T-helper 9 cell (primary cell): Measurements from ENCODE around the gene CCDC137.
"Not testable (repeated sequence)": the region's sequence is repeated elsewhere in the genome, so short reads cannot be mapped to it uniquely, and the experiment has no call there.

Source experiments
- DNase-seq: peaks from one replicate; pipeline ENCODE4 v3.0.0-alpha.2; 2020
- total RNA-seq, 2 donors: gene quantifications; one replicate each; lab custom pipeline; 2026; lab: John Stamatoyannopoulos, UW

Gene CCDC137, protein sequence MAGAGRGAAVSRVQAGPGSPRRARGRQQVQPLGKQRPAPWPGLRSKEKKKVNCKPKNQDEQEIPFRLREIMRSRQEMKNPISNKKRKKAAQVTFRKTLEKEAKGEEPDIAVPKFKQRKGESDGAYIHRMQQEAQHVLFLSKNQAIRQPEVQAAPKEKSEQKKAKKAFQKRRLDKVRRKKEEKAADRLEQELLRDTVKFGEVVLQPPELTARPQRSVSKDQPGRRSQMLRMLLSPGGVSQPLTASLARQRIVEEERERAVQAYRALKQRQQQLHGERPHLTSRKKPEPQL
- 23.2 to 39.8 reads per million in 2 donors for total RNA-seq

DNA sequence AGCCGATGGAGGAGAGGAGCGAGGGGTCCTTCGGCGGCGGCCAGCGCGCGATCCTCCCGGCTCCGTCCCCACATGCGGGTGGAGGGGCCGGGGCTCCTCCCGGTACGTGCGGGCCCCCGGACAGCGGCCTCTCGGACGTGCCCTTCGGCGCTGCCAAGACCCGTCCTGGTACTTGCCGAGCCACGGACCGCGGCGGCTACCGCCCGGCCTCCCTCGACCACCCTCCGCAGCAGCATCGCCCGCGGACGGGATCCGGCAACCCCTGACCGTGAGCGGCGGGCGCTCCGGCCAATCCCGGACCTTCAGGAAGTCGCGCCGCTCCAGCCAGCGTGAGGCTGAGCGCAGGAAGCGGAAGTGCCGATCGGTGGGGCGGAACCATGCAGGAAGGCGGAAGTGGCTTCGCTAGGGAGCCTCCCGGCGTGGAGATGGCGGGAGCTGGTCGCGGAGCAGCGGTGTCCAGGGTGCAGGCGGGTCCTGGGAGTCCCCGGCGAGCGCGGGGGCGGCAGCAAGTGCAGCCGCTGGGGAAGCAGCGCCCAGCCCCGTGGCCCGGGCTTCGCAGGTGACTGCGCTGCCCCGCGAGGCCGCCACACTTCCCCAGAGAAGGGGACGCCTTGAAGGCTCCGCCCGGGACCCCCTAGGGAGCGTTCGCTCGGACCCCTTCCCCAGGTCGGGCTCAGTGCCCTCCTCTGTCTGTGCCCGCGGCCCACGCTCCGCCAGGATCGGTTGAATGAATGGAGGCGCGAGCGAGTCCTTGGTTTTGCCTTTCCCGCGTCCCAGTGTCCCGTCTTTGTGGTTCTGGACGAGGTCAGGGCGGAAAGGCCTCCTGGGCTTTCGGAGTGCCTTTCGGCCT is at the start of gene CCDC137, which contains the start of gene OXLD1:
Gene CCDC137, plus strand, starts transcription at position 396 of the 850 bp plus-strand sequence. Its CDS starts 30 bp downstream, at position 426.
Gene OXLD1, minus strand, starts transcription at position 264 of the 850 bp plus-strand sequence. Its CDS starts 28 bp downstream, at position 236.
- DNase-seq = peak; percentile 89

DNA sequence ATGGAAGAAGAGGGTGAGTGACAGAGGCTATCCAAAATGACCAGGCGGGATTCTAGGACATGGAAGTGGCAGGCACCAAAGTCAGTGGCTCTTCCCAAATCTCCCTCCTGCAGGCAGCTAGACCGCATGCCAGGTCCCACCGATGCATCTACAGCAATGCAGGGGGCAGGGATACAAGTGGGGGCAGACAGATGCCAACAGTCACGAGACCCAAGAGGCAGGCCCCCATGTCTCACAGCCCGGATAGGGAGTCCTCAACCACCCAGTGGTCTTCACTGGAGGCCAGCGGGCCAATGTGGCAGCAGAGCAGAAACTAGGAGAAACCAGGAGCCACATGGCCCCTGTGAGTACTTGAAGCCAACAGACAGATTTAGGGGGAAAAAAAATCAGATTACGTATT is 49.7 kb upstream of the CCDC137 start:
- no peak for DNase-seq

DNA sequence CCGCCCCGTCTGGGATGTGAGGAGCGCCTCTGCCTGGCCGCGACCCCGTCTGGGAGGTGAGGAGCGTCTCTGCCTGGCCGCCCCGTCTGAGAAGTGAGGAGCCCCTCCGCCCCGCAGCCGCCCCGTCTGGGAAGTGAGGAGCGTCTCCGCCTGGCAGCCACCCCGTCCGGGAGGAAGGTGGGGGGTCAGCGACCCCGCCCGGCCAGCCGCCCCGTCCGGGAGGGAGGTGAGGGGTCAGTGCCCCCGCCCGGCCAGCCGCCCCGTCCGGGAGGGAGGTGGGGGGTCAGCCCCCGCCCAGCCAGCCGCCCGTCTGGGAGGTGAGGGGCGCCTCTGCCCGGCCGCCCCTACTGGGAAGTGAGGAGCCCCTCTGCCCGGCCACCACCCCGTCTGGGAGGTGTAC is 48.2 kb upstream of the CCDC137 start:
- DNase-seq = not testable (repeated sequence)

DNA sequence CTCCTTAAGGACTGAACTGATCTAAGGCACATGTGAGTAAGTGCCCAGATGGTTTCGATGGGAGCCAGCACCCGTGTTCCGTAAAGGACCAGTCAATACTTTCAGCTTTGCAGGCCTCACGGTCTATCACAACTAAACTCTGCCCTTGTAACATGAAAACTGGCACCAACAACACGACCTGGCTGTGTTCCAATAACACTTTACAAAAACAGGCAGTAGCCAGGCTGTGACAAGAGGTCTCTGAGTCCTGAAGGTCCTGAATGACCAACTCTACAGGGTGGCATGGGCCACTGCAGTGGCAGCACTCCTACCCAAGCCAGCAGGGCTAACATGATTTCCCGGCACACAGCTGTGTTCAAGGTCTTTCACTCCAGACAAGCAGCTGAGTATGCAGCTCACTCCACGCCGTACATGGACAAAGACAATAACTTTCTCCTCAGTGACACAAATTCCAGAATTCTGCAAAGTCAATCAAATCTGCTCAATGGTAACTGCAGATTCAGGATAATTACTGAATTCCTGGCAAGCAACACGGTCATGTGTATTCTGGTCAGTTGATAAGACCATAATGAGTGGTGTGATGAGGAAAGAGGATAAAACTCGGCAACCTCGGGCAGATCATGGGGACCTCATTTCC is 44.9 kb upstream of the CCDC137 start:
- DNase-seq = no peak

DNA sequence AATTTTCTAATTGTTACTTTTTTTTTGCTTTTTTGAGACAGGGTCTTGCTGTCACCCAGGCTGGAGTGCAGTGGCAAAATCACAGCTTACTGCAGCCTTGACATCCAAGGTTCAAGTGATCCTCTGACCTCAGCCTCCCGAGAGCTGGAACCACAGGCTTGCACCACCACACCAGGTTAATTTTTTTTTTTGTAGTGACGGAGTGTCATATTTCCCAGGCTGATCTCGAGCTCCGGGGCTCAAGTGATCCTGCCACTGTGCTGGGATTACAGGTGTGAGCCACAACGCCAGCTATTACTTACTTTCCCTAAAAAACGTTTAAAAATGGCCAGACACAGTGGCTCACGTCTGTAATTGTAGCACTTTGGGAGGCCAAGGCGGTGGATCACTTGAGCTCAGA is 36.3 kb upstream of the CCDC137 start:
- no peak for DNase-seq

DNA sequence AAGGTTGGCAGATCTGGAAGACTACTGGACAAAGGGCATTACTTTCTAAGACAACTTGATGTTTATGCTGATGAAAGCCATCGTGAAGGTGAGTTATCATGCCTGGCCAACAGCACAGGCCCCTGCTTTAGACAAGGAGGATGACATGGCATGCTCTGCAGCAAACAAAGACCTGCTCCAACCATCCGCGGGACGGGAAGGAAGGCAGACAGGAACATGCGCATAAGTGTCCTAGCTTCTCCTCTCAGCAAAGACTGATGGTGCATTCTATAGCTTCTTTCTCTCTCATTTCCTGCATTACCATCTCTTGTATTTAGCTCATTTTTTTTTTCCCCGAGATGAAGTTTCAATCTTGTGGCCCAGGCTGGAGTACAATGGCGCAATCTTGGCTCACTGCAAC is 35.1 kb upstream of the CCDC137 start:
- no peak for DNase-seq

DNA sequence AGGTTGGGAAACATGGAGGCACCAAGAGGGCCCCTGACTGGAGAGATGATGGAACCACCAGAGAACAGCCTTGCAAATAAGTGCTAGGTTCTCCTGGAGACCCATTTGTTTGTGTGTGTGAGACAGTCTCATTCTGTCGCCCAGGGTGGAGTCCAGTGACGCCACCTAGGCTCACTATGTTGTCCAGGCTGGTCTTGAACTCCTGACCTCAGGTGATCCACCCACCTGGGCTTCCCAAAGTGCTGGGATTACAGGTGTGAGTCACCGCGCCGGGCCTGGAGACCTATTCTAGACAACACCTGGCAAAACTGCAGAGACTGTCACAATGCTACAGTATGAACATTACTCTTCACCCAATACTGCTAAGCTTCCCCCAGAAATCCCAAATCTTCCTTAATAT is 31.1 kb upstream of the CCDC137 start:
- DNase-seq = no peak

DNA sequence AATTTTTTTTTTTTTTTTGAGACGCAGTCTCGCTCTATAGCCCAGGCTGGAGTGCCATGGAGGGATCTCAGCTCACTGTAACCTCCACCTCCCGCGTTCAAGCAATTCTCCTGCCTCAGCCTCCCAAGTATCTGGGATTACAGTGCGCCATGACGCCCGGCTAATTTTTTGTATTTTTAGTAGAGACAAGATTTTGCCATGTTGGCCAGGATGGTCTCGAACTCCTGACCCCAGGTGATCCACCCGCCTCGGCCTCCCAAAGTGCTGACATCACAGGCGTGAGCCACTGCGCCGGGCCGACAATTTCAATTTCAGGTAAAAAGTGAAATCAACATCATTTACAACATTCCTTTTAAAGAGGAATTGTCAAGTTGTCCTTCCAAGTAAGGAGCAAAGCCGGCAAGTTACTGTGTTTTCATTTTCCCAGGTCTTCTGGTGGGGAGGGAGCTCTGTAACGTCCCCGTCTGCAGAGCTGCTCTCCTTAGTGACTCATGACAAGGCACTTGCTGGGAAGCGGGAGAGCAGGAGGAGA is 30.5 kb upstream of the CCDC137 start:
- no peak for DNase-seq

DNA sequence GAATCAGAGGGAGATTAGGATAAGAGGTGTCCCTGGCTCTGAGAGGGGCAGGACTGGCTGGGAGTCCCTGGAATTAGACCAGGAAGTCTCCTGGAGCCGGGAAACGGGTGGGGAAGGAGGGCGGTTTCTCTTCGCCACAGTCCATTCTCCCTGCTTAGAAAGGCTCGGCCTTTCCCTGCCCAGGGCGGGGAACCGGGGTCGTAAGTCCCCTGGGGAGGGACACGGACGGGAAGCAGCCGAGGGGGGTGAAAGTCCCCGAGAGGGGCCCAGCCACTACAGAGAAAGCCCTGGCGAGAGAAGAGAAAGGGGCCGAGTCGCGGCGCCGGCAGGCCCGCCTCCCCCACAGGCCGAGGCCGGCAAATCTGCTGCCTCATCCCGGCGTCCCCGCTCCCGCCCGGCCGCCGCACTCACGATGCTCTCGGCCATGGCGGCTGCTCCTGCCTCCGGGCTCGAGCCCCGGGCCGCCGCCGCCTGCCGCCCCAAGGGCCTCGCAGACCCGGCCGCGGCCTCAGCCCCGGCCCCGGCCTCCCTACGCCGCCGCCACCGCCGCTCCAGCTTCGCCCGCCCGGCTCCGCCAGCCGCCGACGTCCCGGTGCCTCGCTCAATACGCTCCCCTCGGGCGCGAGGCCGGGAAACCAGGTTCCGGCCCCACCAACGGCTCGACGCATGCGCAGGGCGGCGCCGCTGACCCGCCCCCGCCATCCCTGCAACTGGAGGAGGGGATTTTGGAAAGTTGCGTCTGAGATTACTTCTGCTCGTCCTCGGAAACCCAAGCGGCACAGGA is 29.8 kb upstream of the CCDC137 start, which contains the start of the genes NPLOC4 and TSPAN10:
Gene NPLOC4, minus strand, starts transcription at position 608 of the 784 bp plus-strand sequence. Its CDS starts 182 bp downstream, at position 426.
Gene TSPAN10, plus strand, starts transcription at position 692 of the 784 bp plus-strand sequence. CDS start 5,217 bp downstream, outside the sequence.
- DNase-seq = peak; percentile 74

DNA sequence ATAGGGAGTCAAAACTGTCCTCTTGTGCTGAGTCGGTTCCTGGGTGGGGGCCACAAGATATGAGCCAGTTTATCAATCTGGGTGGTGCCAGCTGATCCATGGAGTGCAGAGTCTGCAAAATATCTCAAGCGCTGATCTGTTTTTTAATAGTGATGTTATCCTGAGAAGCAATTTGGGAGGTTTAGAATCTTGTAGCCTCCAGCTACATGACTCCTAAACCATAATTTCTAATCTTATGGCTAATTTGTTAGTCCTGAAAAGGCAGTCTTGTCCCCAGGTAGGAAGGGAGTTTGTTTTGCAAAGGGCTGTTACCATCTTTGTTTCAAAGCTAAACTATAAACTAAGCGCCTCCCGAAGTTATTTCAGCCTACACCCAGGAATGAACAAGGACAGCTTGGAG is 27.9 kb upstream of the CCDC137 start:
- no peak for DNase-seq

DNA sequence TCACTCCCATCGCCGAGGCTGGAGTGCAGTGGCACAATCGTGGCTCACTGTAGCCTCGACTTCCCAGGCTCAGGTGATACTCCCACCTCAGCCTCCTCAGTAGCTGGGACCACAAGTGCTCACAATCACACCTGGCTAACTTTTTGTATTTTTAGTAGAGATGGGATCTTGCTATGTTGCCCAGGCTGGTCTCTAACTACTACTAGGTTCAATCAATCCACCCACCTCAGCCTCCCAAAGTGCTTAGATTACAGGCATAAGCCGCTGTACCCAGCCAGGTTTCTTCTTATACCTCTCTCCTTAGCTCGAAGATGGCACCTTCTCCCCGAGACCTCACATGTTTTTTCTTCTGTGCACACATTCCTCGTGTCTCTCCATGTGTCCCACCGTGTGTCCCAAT is 26.5 kb upstream of the CCDC137 start:
- no peak for DNase-seq

DNA sequence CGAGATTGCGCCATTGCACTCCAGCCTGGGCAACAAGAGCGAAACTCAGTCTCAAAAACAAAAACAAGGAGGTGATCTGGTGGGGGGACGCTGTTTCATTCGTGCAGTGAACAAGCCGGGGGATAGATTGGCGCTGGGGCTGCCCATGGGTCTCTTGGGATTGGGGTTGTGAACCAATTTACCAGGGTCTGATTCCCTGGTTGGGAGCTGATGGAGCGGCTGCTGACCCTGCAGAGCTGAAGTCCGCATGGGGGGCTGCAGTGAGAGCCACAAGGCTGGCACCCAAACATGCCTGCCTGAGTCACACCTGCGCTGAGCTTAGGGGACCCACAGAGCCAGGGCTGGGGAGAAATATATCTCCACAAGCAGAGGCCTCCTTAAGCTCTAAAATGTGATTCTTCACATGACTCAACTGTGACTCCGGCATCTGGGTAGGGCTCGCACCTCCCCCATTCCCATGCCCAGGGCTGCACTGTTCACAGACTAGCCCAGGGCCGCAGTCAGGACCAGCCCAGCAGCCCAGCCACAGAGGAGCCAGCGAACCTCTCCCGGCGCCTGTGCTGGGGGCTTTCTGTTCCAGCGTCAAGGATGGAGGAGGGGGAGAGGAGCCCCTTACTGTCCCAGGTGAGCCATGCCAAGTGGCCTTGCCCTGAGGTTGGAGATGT is 24.6 kb upstream of the CCDC137 start:
- no peak for DNase-seq

DNA sequence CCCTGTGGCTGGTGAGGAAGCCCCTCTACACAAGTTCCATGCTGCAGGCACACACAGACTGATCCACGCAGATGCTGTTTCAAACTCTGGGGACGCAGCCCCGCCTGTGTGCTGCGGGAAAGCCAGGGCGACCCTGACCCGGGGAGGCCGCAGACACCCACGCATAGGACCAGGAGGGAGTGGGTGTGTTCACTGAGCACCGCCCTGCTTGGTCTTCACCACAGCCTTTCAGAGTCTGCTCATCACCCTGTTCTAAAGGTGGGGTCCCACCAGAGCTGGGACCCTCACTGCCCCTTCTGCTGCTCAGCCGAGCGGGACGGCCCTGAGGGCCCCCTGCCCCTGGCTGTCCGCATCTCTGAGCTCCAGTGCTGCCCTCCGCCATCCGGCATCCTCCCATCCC is 22.0 kb upstream of the CCDC137 start:
- DNase-seq = no peak

DNA sequence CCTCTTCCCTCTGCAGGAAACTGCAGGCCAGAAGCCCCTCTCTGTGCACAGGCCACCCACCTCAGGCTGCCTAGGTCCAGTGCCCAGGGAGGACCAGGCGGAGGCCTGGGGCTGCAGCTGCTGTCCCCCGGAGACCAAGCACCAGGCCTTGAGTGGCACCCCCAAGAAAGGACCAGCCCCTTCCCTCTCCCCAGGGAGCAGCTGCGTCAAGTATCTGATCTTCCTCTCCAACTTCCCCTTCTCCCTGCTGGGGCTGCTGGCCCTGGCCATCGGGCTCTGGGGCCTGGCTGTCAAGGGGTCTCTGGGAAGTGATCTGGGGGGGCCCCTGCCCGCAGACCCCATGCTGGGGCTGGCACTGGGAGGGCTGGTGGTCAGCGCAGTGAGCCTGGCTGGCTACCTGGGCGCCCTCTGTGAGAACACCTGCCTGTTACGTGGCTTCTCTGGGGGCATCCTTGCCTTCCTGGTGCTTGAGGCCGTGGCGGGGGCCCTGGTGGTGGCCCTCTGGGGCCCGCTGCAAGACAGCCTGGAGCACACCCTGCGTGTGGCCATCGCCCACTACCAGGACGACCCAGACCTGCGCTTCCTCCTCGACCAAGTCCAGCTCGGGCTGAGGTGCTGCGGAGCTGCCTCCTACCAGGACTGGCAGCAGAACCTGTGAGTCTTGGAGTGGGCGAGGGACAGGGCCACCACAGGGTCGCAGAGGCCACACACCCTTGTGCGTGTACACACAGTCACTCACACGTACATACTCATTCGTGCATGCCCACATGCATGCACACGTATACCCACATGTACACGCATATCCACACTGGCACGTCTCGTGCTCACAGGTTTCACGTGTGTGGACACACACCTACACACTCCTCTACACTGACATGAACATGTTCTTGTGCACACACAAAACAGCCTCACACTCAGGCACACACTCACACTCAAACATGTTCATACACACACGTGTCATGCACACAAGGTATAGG is 21.3 kb upstream of the CCDC137 start:
- no peak for DNase-seq

DNA sequence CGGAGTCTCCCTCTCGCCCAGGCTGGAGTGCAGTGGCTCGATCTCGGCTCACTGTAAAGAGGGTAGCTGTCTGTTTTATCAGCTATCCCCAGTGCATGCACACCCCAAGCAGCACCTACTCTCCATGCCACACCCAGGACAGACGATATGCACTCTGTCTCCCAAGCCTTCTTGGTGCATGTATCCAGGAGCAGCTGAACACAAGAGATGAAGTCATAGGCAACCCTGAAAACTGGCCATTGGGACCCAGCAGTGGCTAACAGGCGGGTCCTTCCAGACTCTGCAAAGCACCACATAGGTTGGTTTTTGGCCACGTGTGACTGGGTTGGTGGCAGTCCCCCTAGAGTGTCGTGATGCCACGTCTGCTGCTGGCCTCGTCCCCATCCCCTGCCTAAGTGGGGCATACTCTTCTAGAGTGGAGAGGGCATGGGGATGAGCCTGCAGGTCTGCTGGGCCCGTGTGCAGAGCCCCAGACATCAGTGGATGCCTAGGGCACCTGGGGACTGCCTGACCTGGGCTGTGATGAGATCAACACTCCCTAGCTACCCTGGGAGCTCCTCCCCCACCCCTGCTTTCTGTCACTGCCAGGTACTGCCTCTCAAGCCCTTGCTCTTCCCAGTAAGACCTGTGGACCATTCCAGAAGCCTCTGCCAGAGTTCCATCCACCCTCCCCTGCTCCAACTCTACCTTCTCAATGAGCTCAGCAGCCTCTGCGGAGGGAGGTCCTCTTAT is 19.5 kb upstream of the CCDC137 start:
- no peak for DNase-seq

DNA sequence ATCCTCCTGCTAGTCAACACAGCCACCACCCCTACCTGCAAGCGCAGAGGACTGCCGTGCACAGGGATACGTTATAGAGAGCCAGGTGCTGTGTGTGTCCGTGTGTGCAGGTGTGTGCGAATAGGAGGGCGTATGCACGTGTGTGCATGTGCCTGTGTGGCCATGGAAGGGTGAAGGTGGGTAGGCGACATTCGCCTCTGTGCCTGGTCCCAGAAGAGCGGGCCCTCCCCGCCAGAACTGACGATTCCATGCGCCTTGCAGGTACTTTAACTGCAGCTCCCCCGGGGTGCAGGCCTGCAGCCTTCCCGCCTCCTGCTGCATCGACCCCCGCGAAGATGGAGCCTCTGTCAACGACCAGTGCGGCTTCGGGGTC is 18.9 kb upstream of the CCDC137 start:
- no peak for DNase-seq

DNA sequence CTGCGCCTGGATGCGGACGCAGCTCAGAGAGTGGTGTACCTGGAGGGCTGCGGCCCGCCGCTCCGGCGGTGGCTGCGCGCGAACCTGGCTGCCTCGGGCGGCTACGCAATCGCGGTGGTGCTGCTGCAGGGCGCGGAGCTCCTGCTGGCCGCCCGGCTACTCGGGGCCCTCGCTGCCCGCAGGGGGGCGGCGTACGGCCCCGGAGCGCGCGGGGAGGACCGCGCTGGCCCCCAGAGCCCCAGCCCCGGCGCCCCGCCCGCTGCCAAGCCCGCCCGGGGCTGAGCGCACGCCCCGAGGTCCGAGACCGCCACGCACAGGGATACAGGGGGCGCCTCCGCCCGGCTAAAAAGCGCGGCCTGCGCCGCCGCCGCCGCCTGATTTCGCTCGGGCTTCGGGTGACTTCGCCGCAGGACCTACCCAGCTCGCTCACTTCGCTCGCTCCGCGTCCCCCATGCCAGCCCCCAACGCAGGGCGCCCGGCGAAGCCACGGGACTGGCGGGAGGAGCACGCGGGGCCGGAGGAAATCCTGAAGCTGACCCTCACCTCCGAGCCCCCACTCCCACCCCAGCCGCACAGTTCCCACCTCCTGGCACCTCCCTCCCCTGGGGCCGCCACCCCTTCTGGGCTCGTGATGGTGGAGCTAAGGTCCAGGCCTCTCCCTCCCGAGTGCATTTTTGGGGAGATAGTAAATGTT is 18.4 kb upstream of the CCDC137 start:
- DNase-seq = no peak

DNA sequence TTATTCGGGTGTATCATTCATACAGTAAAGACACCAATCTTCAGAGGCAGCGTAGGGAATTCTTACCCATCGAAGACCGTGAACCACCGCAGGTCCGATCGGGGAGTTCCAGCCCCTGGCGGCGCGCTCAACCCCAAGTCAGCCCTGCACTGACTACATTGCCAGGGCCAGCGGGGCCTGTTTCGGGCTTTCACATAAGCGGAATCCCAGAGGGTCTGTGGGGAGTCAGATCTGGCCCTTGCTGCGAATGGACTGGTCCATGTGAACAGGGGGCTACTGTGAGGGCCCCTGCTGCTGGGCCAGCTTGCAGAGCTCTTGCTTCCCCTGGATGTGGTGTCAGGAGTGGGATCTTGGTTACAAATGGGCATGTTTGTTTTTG is 17.8 kb upstream of the CCDC137 start:
- DNase-seq = no peak

DNA sequence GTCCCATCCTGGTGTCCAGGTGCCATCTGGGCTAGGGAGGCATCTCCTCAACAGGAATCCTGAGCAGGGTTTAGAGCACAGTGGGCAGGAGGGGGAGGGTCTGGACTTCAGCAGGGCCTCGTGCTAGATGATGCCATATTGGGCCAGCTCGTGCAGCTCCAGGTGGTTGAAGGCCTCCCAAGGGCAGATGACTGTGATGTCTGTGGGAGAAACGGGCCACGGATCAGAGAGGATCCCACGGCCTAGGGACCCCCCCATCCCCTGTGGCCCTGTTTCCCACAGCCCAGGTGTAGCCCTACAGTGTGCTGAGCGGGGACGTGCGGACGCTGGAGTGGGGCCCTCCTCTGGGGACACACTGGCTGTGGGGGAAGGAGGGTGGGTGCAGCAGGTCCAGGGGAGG is 15.6 kb upstream of the CCDC137 start:
- DNase-seq = no peak
